Fibroblast of skin of abdomen (primary cell): ENCODE data around the gene ATF7.

Experiments
- DNase-seq: peaks from one replicate; pipeline ENCODE4 v3.0.0-alpha.2; 2013

Gene ATF7

DNA sequence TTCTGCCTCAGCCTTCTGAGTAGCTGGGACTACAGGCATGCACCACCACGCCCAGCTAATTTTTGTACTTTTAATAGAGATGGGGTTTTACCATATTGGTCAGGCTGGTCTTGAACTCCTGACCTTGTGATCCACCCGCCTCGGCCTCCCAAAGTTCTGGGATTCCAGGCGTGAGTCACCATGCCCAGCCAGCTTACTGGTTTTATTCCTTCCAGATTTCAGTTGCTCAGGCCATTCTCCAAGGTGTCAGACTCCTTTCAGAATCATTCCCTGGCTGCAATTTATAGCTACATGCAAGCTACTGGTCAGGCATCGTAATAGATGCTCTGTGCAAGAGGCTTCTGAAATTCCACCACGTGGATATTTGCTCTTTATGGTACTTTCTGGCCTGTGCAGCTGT, 144.7 kb downstream of the ATF7 start:
- DNase-seq = peak; percentile 47

DNA sequence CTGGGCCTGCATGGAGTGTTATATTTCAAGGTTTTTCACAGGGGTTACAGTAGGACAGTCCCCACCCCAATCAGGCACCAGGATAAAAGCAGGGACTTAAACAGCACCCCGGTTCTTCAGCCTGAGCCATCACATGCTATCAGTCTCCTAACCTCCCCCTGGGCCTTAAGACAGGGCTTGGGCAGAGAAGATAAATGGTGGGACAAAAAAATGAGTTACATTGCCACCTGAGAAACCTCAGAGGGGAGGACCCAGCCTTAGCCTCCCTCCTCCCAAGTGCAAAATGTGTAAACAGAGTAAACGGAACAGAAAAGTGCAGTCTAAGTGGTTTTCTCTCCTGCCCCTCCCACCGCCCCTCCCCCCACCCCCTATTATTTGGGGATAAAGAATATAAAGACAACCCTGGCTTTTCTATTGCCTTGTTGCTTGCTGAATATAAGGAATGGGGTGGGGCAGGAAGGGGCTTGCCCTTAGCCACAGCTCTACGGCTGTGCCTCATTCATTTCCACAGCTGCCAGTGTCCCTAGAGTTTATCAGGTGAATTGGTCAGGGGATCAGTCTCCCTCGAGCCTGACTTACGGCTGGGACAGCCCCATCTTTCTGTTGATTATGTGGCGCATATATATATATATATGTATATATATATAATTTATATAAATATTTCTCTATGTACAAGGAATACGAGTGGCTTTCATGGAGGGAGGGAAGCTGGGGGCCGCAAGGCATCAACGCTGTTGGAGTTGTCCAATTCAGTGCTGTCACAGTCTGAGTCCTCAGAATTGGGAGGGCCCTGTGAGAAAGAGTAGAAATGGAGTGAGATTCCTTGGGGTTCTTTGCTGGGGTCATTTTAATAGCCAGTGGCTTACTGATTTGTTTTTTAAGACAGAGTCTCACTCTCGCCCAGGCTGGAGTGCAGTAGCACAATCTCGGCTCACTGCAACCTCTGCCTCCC, 145.4 kb downstream of the ATF7 start:
- no peak for DNase-seq

DNA sequence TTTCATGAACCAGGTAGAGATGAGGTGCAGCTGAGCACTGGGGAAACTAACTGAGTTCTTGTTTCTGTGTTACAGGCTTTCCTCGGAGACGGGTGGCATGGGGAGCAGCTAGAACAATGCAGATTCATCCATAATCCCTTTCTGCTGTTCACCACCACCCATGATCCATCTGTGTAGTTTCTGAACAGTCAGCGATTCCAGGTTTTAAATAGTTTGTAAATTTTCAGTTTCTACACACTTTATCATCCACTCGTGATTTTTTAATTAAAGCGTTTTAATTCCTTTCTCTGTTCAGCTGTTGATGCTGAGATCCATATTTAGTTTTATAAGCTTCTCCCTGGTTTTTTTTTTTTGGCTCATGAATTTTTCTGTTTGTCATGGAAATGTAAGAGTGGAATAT, 146.9 kb downstream of the ATF7 start:
- DNase-seq = no peak

DNA sequence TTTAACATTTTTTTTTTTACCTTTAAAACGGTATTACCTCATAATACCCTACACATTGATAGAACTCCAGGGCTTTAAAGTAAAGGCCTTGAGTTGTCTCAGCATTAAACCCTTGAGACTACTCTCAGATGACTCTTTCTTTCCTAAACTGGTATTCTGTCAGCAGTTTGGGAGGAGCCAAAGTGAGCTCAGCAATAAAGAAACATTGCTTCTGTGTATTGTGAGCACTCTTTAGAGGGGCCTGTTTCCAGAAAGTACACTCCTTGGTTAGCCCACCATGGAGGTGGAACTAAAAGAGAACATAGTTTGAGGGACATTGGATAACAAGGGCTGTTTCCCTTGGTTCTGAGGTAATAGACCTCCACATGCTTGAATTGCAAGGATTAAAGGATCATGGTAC, 147.3 kb downstream of the ATF7 start:
- no peak for DNase-seq

DNA sequence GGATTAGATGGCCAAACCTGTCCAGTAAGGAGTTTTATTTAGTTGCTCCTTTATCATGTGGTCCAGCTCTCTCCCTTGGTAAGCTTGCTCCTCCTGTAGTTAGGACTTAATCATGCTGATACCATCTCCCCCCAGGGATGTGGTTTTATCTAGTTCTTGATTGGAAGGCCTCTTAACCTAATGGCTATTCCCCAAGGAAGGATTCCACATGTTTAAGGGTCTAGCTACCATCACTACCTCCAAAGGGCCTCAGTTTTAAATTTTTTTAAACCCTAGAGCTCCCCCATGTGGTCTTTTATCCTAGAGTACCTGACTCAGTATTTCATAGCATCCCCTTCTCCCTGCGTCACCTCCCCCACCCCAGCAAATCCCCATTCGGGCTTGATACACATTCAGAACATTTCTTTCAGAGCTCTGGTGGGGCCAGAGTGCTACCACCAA, 149.4 kb downstream of the ATF7 start:
- peak; percentile 26 for DNase-seq

DNA sequence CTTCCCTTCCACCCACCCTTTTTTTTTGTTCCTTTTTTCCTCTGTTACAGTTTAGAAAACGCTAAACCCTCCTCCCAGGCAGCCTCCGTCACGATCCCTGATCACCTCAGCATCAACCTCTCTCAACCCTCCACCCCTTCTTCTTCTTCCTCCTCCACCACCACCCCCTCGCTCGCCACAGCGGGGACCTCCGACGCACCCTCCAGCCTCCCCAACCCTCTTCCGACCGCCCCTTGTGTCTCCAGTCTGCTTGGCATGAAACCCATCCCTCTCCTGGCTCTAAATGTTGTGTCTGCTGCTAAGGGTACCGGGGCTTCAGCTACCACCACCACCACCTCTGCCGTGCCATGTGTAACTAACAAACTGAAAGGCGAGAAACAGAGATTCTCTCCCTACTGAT, 151.4 kb downstream of the ATF7 start:
- no peak for DNase-seq

DNA sequence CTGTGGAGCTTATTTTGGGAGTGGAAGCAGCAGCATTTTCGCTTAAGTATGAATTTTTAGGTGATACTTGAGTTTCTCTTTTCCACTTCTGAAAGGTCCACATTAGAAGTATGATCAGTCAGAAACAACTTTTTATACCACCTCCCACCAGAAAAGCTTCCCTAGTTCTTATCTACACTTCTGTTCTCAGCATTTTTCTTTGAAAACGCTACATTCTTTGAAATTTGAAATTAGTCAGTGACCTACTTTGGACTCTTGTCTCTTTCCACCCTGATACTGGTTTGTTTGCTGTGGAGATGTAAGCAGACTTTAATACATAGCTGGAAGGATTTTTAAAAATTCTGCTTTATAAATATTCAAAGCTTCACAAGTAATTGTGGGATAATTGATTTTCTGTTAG, 152.1 kb downstream of the ATF7 start:
- no peak for DNase-seq

DNA sequence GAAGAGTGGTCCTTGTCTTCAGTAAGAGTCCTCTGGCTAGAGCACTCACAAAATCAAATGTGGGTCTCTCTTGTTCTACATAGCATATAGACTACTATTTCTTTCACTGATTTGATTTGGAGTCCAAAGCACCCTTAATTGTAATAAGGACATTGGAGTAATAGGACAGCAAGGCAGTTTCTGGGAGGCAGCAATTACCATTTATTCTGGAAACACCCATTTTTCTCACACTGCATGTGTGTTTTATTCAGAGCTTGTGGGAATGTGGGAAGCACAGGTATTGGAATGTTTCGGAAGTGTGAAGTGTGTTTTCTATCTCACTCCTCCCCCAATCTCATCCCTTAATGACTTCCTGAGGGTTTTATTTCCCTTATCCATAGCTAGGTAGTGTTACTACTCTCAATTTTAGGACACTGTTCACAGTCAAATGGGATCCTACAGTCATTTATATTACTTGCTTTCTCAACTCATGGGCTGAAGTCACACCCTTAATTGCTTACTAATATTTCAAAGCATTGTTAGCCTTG, 154.1 kb downstream of the ATF7 start:
- DNase-seq = no peak

DNA sequence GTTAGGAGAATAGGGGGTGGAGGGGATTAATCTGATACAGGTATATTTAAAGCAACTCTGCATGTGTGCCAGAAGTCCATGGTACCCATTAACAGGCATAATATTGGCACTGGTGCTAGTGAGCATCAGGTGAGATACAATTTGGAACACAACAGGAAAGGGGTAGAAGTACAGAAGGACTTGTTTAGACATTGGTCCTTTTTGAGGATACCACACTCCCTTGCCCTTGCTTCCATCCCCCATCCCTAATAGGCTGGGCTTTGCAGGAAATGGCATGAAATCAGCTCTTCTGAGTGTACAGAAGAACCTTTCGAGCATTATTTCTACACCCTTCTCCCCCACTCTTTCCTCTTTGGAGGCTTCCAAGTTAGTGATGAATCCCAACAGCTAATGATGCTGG, 157.9 kb downstream of the ATF7 start:
- no peak for DNase-seq

DNA sequence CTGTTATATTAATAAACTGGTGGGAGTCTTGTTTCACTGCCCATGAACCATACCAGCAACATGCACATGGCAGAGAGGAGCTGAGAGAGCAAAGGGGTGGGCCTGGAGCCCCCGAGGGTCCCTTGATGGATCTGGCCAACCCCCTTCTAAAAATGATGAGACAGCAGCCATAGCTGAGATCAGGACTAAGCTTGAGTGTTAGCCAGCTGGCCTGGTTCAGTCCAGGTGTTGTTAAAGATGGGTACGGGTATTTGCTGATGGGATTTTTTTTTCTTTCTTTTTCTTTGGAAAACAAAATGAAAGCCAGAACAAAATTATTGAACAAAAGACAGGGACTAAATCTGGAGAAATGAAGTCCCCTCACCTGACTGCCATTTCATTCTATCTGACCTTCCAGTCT, 158.3 kb downstream of the ATF7 start:
- no peak for DNase-seq

DNA sequence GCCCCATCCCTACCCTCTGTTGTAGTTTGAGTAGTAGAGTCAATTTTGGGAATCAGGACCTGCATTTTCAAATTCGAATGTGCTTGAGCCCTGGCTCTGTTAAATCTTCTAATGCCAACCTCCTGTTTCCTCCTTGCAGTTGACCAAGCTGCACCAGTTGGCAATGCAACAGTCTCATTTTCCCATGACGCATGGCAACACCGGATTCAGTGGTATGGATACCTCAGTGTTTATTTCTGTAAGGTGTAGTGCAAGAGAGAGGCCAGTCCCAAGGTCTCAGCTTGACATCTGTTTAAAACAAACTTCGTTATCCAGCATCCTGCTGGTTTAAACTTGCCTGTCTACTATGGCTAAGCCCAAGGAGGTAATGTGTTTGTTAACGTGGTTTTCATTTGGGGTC, 159.1 kb downstream of the ATF7 start:
- no peak for DNase-seq

DNA sequence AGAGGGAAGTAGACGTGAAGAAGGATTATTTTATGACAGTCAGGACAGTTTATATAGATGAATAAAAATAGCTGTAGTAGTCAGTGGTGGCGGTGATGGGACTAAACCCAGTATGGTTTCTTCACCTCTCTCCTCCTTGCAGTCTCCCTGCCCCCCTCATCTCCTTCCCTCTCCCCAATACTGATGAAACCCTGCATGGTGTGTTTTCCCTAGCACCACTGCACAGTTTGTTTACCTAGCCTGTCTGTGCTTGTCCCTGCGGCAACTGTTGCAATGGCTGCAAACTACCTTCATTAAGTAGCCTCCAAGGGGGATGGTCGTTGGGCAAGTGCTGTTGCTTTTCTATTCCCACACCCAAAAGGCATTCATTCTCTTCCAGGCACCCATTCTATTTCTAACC, 159.5 kb downstream of the ATF7 start:
- no peak for DNase-seq

DNA sequence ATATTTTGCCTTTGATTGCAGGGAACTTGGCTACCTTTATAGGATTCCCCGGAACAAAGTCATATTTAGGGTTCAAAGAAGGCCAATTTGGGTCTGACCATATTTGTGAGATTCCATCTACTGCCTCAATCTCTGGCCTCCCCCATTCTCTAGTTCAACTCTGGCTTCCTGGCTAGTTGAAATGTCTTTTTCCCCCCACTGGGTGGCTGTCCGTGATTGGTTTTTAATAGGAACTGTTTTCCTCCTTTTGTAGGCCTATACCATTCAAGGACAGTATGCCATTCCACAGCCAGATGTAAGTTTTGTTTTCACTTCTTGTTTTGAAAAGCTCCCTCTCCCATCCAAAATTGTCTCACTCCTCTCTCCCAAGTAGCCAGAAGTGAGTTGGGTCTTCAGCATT, 160.5 kb downstream of the ATF7 start:
- no peak for DNase-seq

DNA sequence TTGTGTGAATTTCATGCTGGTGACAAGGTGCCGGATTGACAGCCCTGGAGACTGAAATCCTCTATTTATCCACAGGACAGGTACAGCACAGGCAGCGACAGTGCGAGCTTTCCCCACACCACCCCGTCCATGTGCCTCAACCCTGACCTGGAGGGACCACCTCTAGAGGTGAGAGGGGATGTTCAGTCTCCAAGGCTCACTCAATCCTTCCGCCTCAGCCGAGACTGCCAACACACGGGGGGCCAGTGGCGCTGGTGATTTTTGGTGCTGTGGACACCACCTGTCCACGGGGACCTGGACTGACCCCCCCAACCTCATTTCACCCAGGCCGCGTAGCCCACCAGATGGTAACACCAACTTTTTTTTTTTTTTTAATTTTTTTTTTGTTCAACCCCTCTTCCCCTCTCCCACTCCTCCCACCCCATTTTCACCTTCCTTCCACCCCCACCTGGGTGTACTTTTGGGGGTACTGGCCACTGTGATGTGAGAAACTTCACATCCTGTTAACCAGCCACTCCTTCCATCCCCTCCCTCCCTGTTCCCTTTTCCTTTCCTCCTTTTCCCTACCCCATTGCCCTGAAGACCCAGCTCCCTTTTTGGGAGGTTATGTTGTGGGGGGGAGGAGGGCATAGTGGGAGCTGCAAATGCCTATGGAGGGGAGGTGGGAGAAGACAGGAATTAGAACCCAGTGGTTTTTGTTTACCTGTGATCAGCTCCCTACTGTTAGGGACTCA, 161.3 kb downstream of the ATF7 start:
- DNase-seq = no peak

DNA sequence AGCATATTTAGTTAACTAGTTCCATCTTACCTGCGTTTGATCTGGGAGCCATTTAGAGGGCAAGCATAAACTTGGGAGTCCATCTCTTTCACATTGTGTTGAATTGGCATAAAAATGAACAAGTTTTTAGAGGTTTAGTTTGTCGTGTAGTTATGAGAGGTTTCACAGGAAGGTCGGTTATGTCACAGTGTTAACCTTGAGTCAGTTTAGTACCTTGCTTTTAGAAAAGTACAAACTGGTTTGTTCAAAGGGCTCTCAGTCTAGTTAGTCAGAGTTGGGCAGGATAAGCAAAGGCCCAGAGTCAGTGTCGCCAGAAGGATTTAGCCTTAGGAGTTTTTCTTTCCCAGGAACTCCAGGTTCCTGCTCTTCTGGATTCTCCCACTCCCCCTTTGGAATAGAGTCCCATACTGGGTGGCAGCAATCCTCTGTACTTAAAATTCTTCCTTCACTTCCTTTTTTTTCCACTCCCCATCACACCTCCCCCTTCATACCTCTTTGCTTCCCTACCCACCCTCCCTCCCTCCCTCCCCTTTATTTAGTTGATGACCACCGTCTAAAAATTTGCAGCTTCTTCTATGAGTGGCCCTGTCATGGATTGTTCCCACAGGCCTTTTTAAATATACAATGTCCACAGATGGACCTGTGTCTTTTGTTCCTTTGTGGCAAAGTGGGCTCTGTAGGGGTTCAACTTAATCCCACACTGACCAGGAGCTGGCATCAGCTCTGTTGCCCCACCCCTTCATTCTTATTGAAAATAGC, 162.2 kb downstream of the ATF7 start:
- DNase-seq = no peak

DNA sequence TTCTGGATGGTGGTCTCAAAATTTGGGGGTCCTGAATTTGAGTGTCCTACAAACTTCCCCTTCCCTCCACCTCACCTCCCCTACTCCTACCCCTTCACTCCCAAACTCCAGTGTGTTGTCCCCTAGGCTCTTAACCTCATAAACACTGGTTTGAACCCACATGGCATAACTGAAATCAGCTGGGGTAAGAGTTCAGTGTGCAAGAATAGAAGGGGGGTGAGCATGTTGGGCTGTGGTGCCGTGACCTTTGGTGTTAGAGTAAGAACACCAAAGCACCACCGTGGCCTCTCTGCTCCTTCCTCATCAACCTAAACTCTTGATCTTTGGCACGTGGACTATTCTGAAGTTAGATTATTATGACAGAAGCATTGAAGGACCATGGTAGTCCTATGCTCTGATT, 163.2 kb downstream of the ATF7 start:
- DNase-seq = no peak

DNA sequence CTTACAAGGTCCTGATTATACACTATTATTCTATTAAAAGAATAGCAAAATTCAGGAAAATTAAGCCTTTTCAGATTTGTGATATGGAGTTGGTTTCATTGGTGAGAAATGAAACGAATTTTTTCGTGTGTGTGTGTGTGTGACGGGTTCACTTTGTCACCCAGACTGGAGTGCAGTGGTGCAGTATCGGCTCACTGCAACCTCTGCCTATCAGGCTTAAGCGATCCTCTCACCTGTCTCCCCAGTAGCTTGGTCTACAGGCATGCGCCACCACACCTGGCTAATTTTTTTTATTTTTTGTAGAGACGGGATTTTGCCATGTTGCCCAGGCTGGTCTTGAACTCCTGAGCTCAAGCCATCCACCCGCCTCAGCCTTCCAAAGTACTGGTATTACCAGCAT, 164.6 kb downstream of the ATF7 start:
- no peak for DNase-seq

DNA sequence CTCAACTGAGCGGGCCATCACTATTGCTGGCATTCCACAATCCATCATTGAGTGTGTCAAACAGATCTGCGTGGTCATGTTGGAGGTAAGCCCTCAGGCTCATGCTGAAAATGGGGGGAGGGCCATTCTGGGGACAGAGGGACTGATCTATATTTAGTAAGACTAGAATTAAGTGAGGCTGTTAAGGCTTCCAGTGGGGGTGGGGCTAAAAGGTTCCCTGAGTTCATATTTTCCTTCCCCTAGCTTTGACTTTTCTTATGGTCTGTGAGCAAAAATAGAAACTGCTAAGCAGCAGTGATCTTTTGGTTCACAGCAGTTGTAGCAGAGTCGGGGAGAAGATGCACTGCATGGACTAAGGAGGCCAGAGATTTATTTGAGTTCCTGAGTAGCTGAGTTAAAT, 165.1 kb downstream of the ATF7 start:
- DNase-seq = no peak

DNA sequence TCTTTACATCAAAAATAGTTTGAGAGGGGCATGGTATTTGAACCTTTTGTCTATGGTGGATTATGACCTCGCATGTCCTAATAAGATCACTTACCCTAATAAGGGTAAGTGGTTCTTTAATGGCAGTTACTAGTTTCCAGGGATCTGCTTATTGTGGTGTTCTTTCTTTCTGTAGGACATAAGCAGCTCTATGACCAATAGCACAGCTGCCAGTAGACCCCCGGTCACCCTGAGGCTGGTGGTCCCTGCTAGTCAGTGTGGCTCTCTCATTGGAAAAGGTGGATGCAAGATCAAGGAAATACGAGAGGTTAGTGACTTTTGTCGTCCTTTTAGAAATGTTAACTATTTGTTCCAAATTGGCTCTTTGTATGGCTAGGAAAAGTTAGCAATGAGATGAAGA, 167.1 kb downstream of the ATF7 start:
- DNase-seq = no peak
